ENCODE measurements around the gene THPO. TPM values are rescaled to one million over a fixed set of nuclear protein-coding genes. Genes with fewer than 3 reads are reported as not detected.

Gene THPO
- polyA plus RNA-seq, 2 donors = 0.06 to 0.12 TPM

DNA sequence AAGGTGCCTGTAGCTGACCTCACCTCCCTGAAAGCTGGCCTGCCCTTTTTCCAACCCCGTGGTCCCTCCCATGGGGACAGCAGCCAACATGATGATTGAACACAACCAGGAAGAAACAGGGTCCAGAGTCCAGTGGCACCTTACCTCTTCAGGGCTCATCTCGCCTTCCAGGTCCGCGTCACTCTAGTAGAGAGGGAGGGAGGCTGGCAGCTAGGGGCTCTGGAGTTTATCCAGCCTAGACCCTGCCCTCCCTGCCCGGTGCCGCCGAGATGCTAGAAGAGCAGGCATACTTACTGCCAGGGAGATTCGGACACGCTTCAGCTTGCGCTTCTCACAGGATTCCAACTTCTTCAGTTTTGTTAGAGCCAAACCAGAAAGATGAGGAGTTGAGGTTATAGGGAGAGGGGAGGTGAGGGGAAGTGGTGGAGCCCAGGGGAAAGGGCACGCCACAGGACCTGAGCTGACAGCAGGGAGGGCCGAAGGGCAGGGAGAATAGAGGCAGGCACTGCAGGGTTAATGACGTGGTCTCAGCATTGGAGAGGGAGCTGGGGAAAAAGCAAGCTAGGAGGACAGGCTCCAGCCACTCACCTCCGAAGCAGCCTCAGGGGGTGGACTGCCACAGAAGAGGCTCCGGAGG lies 25.7 kb downstream of the THPO start:
- WGBS, 2 donors = 49 to 51% methylated on average over 15 of the region's 15 CpGs
- Histone ChIP-seq H3K27ac (ENCODE audit: low read depth in 2 of 2, low read length in 1 of 2) (no peak overlapping the region), H3K36me3 (ENCODE audit: control insufficient read depth in 2 of 2, insufficient read depth in 2 of 2, low read length in 1 of 2) (peaks cover 0 to 5% of the 10 kb centered on the region in 2 donors), H3K27me3 (ENCODE audit: control insufficient read depth in 1 of 2, insufficient read depth in 2 of 2, low read length in 2 of 2) (no peaks in the 10 kb centered on the region), H3K9me3 (ENCODE audit: control insufficient read depth in 2 of 2, insufficient read depth in 1 of 2, low read depth in 1 of 2, low read length in 1 of 2) (no peaks in the 10 kb centered on the region), H3K4me3 (ENCODE audit: low read depth in 1 of 2, low read length in 2 of 2) (no peak overlapping the region), H3K4me1 (ENCODE audit: control insufficient read depth in 2 of 2, insufficient read depth in 2 of 2, low read length in 1 of 2) (peaks cover 2 to 7% of the 10 kb centered on the region in 2 donors)

DNA sequence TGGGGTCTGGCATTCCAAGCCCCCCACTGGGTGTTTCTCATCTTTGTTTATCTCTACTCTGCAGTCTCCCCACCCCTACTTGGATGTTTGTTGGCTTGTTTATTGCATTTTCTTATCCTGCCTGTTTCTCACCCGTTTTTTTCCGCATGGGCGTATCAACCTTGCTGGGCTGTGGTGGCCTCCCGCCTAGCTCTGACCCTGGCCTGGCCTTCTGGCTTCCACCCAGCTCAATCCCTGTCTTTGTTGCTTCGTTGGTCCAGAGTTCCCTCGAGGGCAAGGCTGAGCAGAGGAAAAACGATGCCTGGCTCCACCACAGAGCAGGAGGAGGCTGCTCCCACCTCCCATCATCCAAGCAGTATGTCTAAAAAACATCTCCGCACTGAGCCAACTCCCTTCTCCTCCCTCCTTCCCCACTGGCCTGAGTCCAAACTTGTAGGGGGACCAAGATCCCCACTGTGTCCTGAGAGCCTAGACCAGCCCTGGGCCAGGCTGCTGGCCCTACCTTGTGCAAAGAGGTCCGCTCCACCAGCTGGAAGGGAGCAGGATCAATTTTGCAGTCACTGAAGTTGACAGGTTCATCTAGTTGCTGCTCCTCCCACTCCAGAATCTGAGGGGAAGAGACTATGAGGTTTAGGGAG lies 26.4 kb downstream of the THPO start:
- 46 to 48% methylated on average over 9 of the region's 9 CpGs for WGBS, 2 donors
- Histone ChIP-seq H3K36me3 (ENCODE audit: control insufficient read depth in 2 of 2, insufficient read depth in 2 of 2, low read length in 1 of 2) (peaks cover 0 to 5% of the 10 kb centered on the region in 2 donors), H3K27ac (ENCODE audit: low read depth in 2 of 2, low read length in 1 of 2) (no peak overlapping the region)

DNA sequence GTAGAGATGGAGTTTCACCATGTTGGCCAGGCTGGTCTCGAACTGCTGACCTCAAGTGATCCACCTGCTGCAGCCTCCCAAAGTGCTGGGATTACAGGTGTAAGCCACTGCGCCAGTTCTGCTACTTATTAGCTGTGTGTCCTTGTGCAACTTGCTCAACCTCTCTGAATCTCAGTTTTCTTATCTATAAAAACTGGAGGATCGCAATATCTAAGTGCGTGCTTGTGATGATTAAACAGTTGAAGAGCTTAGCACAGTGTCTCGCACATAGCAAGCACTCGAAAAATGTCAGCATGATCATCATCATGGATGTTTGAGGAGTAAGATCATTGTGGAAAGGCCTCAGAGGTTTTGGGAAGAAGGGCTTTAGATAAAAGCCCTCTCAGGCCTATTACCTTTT lies 27.4 kb downstream of the THPO start:
- no peak overlapping the region for H3K27ac ChIP-seq (ENCODE audit: low read depth in 2 of 2, low read length in 1 of 2)
- H3K36me3 ChIP-seq (ENCODE audit: control insufficient read depth in 2 of 2, insufficient read depth in 2 of 2, low read length in 1 of 2) = peaks cover 0 to 5% of the 10 kb centered on the region in 2 donors
- H3K9me3 ChIP-seq (ENCODE audit: control insufficient read depth in 2 of 2, insufficient read depth in 1 of 2, low read depth in 1 of 2, low read length in 1 of 2) = no peaks in the 10 kb centered on the region
- peaks cover 2 to 10% of the 10 kb centered on the region in 2 donors for H3K4me1 ChIP-seq (ENCODE audit: control insufficient read depth in 2 of 2, insufficient read depth in 2 of 2, low read length in 1 of 2)
- H3K4me3 ChIP-seq (ENCODE audit: low read depth in 1 of 2, low read length in 2 of 2) = no peak overlapping the region
- no peaks in the 10 kb centered on the region for H3K27me3 ChIP-seq (ENCODE audit: control insufficient read depth in 1 of 2, insufficient read depth in 2 of 2, low read length in 2 of 2)
- WGBS, 2 donors = 95 to 97% methylated on average over 6 of the region's 6 CpGs

More for the DNA sequence above, 26.4 kb downstream of the THPO start:
- H3K27me3 ChIP-seq (ENCODE audit: control insufficient read depth in 1 of 2, insufficient read depth in 2 of 2, low read length in 2 of 2) = no peaks in the 10 kb centered on the region
- no peak overlapping the region for H3K4me3 ChIP-seq (ENCODE audit: low read depth in 1 of 2, low read length in 2 of 2)
- peaks cover 2 to 7% of the 10 kb centered on the region in 2 donors for H3K4me1 ChIP-seq (ENCODE audit: control insufficient read depth in 2 of 2, insufficient read depth in 2 of 2, low read length in 1 of 2)
- no peaks in the 10 kb centered on the region for H3K9me3 ChIP-seq (ENCODE audit: control insufficient read depth in 2 of 2, insufficient read depth in 1 of 2, low read depth in 1 of 2, low read length in 1 of 2)

DNA sequence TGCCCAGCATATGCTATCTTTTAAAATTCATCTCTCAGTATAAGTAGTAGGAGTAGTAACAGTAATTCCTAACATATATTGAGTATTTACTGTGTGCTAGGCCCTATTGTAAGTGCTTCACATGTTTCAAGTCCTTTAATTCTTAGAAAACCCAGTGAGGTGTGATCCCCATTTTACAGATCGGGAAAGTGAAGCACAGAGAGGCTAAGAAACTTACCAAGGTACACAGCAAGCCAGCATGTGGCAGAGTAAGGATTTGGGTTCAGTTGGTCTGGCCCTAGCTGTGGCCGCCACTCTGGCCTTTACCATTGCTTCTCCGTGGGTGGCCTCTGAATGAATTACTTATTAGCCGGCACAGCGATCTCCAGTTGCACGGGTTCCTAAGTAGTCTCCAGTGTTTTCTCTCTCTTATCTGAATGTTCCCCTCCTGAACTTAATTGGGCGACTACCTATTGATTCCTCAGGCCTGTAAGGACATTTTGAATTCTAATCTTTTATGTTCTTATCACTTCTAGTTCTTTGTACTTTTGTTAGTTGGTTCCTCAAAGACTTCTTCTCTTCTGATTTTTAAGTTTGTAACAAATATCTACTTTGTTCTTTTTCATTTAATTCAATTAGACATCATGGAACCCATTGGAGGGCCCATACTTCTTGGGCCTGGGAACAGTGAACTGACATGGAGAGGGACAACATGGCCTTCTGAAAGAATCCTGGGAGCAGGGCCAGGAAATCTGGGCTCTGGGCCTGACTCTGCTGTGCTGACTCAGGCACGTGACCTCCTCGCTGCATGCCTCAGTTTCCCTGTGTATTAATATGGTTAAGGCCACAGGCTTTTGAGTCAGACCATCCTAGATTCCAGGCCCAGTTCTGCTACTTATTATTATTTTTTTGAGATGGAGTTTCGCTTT lies 28.2 kb downstream of the THPO start:
- H3K4me3 ChIP-seq (ENCODE audit: low read depth in 1 of 2, low read length in 2 of 2) = no peak overlapping the region
- H3K36me3 ChIP-seq (ENCODE audit: control insufficient read depth in 2 of 2, insufficient read depth in 2 of 2, low read length in 1 of 2) = peaks cover 0 to 5% of the 10 kb centered on the region in 2 donors
- 87 to 89% methylated on average over 10 of the region's 10 CpGs for WGBS, 2 donors
- H3K27me3 ChIP-seq (ENCODE audit: control insufficient read depth in 1 of 2, insufficient read depth in 2 of 2, low read length in 2 of 2) = no peaks in the 10 kb centered on the region
- no peaks in the 10 kb centered on the region for H3K9me3 ChIP-seq (ENCODE audit: control insufficient read depth in 2 of 2, insufficient read depth in 1 of 2, low read depth in 1 of 2, low read length in 1 of 2)
- no peak overlapping the region for H3K27ac ChIP-seq (ENCODE audit: low read depth in 2 of 2, low read length in 1 of 2)
- peaks cover 2 to 12% of the 10 kb centered on the region in 2 donors for H3K4me1 ChIP-seq (ENCODE audit: control insufficient read depth in 2 of 2, insufficient read depth in 2 of 2, low read length in 1 of 2)

DNA sequence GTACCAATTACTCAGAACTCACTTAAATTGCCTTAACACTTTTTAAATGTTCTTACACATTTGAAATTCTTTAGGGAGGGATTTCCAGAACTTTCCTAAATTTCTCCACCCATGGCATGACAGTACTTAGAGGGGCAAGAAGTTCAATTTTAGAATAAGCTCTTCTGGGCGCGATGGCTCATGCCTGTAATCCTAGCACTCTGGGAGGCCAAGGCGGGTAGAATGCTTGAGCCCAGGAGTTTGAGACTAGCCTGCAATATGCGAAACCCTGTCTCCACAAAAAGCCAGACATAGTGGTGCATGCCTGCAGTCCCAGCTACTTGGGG lies 30.0 kb downstream of the THPO start:
- no peak overlapping the region for H3K27ac ChIP-seq (ENCODE audit: low read depth in 2 of 2, low read length in 1 of 2)

DNA sequence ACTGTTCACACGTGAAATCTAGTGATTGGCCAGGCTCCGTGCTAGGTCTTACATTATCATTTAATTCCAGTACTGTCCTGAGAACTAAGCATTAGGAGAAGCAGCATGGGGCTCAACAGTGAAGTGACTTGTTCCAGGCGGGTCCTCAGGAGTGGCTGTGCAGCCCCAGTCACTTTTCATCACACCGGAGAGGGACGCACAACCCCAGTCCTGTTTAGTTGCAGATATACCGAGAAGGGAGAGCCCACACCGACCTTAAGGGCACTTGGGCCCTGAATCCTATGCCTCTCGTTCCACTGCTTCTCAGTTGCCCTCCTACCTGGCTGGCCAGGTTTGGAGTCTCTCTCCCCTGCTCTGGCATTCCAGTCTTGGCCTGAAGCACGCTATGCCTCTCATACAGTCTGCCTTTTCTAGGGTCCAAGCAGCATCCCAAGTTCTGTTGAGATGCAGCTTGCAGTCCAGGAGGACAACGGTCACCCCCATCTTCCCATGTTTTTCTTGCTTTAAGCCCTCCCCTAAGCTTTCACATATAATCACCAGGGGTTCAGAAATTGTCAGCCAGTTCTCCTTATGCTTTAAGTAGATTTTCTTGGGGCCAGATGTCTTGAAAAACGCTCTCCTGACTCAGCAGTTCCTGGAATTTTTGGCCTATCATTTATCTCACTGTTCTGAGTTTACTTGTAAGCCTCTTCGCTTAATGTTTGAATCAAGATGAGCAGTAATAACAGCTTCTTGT lies 30.5 kb downstream of the THPO start:
- no peaks in the 10 kb centered on the region for H3K27me3 ChIP-seq (ENCODE audit: control insufficient read depth in 1 of 2, insufficient read depth in 2 of 2, low read length in 2 of 2)
- no peak overlapping the region for H3K27ac ChIP-seq (ENCODE audit: low read depth in 2 of 2, low read length in 1 of 2)
- no peak overlapping the region for H3K4me3 ChIP-seq (ENCODE audit: low read depth in 1 of 2, low read length in 2 of 2)
- H3K36me3 ChIP-seq (ENCODE audit: control insufficient read depth in 2 of 2, insufficient read depth in 2 of 2, low read length in 1 of 2) = peaks cover 0 to 12% of the 10 kb centered on the region in 2 donors
- WGBS, 2 donors = 72 to 77% methylated on average over 12 of the region's 12 CpGs
- peaks cover 0 to 2% of the 10 kb centered on the region in 2 donors for H3K9me3 ChIP-seq (ENCODE audit: control insufficient read depth in 2 of 2, insufficient read depth in 1 of 2, low read depth in 1 of 2, low read length in 1 of 2)
- peaks cover 2 to 13% of the 10 kb centered on the region in 2 donors for H3K4me1 ChIP-seq (ENCODE audit: control insufficient read depth in 2 of 2, insufficient read depth in 2 of 2, low read length in 1 of 2)

More for the DNA sequence above, 30.0 kb downstream of the THPO start:
- H3K36me3 ChIP-seq (ENCODE audit: control insufficient read depth in 2 of 2, insufficient read depth in 2 of 2, low read length in 1 of 2) = peaks cover 0 to 8% of the 10 kb centered on the region in 2 donors
- WGBS, 2 donors = 79 to 80% methylated on average over 4 of the region's 4 CpGs
- H3K9me3 ChIP-seq (ENCODE audit: control insufficient read depth in 2 of 2, insufficient read depth in 1 of 2, low read depth in 1 of 2, low read length in 1 of 2) = peaks cover 0 to 1% of the 10 kb centered on the region in 2 donors
- H3K4me3 ChIP-seq (ENCODE audit: low read depth in 1 of 2, low read length in 2 of 2) = no peak overlapping the region
- no peaks in the 10 kb centered on the region for H3K27me3 ChIP-seq (ENCODE audit: control insufficient read depth in 1 of 2, insufficient read depth in 2 of 2, low read length in 2 of 2)
- H3K4me1 ChIP-seq (ENCODE audit: control insufficient read depth in 2 of 2, insufficient read depth in 2 of 2, low read length in 1 of 2) = peaks cover 2 to 12% of the 10 kb centered on the region in 2 donors

DNA sequence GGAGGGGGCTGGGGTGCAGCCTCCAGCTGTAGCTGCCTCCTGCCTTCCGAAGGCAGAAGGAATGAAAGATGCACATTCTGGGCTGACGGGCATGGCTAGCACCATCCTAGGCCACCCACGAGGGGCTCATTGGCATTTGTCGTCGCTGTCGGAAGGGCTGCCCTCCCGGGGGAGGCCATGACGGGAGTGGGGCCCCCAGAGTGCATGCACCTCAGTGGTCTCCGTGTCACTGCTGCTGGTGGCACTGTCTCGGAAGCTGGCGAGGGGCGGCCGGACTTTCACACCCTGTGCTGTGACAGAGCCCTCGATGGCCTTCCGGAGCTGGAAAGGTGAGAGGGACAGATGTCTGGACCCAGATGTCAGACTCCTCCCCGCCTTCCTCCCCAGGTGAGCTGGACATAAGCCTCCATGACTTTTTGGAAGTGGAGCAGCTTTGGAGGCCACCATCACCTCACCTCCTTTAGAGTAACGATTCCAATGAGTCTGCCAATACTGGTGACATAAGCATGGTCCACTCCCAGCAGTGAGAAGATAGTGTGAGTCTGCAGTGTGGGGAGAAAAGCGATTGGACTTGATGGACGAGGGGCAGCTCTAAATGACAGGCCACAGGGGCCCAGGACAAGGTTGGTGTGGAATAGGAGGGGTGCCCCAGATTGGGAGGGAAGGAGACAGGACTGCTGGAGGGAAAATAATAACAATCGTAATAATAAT lies 31.4 kb downstream of the THPO start:
- Histone ChIP-seq H3K27ac (ENCODE audit: low read depth in 2 of 2, low read length in 1 of 2) (peak overlapping the region in 1 of 2 donors; percentile 8), H3K9me3 (ENCODE audit: control insufficient read depth in 2 of 2, insufficient read depth in 1 of 2, low read depth in 1 of 2, low read length in 1 of 2) (peaks cover 0 to 2% of the 10 kb centered on the region in 2 donors), H3K4me3 (ENCODE audit: low read depth in 1 of 2, low read length in 2 of 2) (no peak overlapping the region), H3K27me3 (ENCODE audit: control insufficient read depth in 1 of 2, insufficient read depth in 2 of 2, low read length in 2 of 2) (no peaks in the 10 kb centered on the region), H3K4me1 (ENCODE audit: control insufficient read depth in 2 of 2, insufficient read depth in 2 of 2, low read length in 1 of 2) (peaks cover 2 to 16% of the 10 kb centered on the region in 2 donors), H3K36me3 (ENCODE audit: control insufficient read depth in 2 of 2, insufficient read depth in 2 of 2, low read length in 1 of 2) (peaks cover 0 to 17% of the 10 kb centered on the region in 2 donors)
- WGBS, 2 donors = 92 to 93% methylated on average over 20 of the region's 20 CpGs

DNA sequence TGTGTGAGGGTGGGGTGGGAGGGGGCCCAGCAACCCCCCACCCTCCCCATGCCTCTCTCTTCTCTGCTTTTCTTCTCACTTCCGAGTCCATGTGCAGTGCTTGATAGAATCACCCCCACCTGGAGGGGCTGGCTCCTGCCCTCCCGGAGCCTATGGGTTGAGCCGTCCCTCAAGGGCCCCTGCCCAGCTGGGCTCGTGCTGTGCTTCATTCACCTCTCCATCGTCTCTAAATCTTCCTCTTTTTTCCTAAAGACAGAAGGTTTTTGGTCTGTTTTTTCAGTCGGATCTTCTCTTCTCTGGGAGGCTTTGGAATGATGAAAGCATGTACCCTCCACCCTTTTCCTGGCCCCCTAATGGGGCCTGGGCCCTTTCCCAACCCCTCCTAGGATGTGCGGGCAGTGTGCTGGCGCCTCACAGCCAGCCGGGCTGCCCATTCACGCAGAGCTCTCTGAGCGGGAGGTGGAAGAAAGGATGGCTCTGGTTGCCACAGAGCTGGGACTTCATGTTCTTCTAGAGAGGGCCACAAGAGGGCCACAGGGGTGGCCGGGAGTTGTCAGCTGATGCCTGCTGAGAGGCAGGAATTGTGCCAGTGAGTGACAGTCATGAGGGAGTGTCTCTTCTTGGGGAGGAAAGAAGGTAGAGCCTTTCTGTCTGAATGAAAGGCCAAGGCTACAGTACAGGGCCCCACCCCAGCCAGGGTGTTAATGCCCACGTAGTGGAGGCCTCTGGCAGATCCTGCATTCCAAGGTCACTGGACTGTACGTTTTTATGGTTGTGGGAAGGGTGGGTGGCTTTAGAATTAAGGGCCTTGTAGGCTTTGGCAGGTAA lies 32.5 kb downstream of the THPO start:
- Histone ChIP-seq H3K27me3 (ENCODE audit: control insufficient read depth in 1 of 2, insufficient read depth in 2 of 2, low read length in 2 of 2) (no peaks in the 10 kb centered on the region), H3K4me3 (ENCODE audit: low read depth in 1 of 2, low read length in 2 of 2) (no peak overlapping the region), H3K4me1 (ENCODE audit: control insufficient read depth in 2 of 2, insufficient read depth in 2 of 2, low read length in 1 of 2) (peaks cover 0 to 17% of the 10 kb centered on the region in 2 donors), H3K27ac (ENCODE audit: low read depth in 2 of 2, low read length in 1 of 2) (peak overlapping the region in 1 of 2 donors; percentile 70), H3K9me3 (ENCODE audit: control insufficient read depth in 2 of 2, insufficient read depth in 1 of 2, low read depth in 1 of 2, low read length in 1 of 2) (peaks cover 0 to 2% of the 10 kb centered on the region in 2 donors), H3K36me3 (ENCODE audit: control insufficient read depth in 2 of 2, insufficient read depth in 2 of 2, low read length in 1 of 2) (peaks cover 0 to 18% of the 10 kb centered on the region in 2 donors)
- 51 to 52% methylated on average over 14 of the region's 14 CpGs for WGBS, 2 donors

All from esophagus (tissue), 2 donors.